Astrocyte (in vitro differentiated cells and primary cell): ENCODE measurements around the gene CACNA1D. TPM values are rescaled to one million over a fixed set of nuclear protein-coding genes. Genes with fewer than 3 reads are reported as not detected.

Experiments used
- DNase-seq: peaks from one replicate; pipeline ENCODE4 v3.0.0-alpha.2; 2010; ENCODE audit warnings: low read depth
- FAIRE-seq: peaks from 2 replicates; lab custom pipeline; 2011; peaks lifted over from hg19 to GRCh38; lab: Jason Lieb, UNC
- H2AFZ ChIP-seq: 2 replicates; pipeline ENCODE4 v1.6.0; 2012; ENCODE audit warnings: low read depth, low read length, inconsistent platforms
- H3K27ac ChIP-seq: 2 replicates; pipeline ENCODE4 v1.5.1; 2011; ENCODE audit warnings: low read depth, low read length, inconsistent platforms
- H3K27me3 ChIP-seq: 2 replicates; pipeline ENCODE4 v1.6.0; 2011; ENCODE audit warnings: low read length, inconsistent platforms; ENCODE audit not compliant: insufficient read depth
- H3K36me3 ChIP-seq: 2 replicates; pipeline ENCODE4 v1.5.1; 2011; ENCODE audit warnings: low read length, inconsistent platforms; ENCODE audit not compliant: insufficient read depth
- H3K4me1 ChIP-seq: 2 replicates; pipeline ENCODE4 v1.5.1; 2011; ENCODE audit warnings: low read length, inconsistent platforms; ENCODE audit not compliant: insufficient read depth
- H3K4me2 ChIP-seq: 2 replicates; pipeline ENCODE4 v1.6.0; 2012; ENCODE audit warnings: low read length, inconsistent platforms
- H3K4me3 ChIP-seq: 2 replicates; pipeline ENCODE4 v1.5.1; 2011; ENCODE audit warnings: low read depth, mild to moderate bottlenecking, low read length, inconsistent platforms; ENCODE audit not compliant: insufficient read depth
- H3K79me2 ChIP-seq: 2 replicates; pipeline ENCODE4 v1.6.0; 2012; ENCODE audit warnings: mild to moderate bottlenecking, low read length, inconsistent platforms; ENCODE audit not compliant: insufficient read depth
- H3K9ac ChIP-seq: 2 replicates; pipeline ENCODE4 v1.6.0; 2012; ENCODE audit warnings: mild to moderate bottlenecking, low read length, inconsistent platforms
- H3K9me3 ChIP-seq: 2 replicates; pipeline ENCODE4 v1.5.1; 2012; ENCODE audit warnings: low read depth, mild to moderate bottlenecking, low read length, inconsistent platforms; ENCODE audit not compliant: insufficient read depth
- H4K20me1 ChIP-seq: 2 replicates; pipeline ENCODE4 v1.6.0; 2012; ENCODE audit warnings: low read length, inconsistent platforms; ENCODE audit not compliant: insufficient read depth
- H3K27ac Mint-ChIP-seq: one replicate; pipeline ENCODE4 v1.8.0; 2021; ENCODE audit warnings: mild to moderate bottlenecking, mixed read lengths; ENCODE audit not compliant: unreplicated experiment
- H3K27me3 Mint-ChIP-seq: one replicate; pipeline ENCODE4 v1.8.0; 2021; ENCODE audit warnings: low read depth, mixed read lengths; ENCODE audit not compliant: unreplicated experiment
- H3K36me3 Mint-ChIP-seq: one replicate; pipeline ENCODE4 v1.8.0; 2021; ENCODE audit warnings: low read depth, mixed read lengths; ENCODE audit not compliant: unreplicated experiment
- H3K4me1 Mint-ChIP-seq: one replicate; pipeline ENCODE4 v1.8.0; 2021; ENCODE audit warnings: low read depth, mixed read lengths; ENCODE audit not compliant: unreplicated experiment
- H3K4me3 Mint-ChIP-seq: one replicate; pipeline ENCODE4 v1.8.0; 2021; ENCODE audit warnings: mild to moderate bottlenecking, moderate library complexity, mixed read lengths; ENCODE audit not compliant: unreplicated experiment
- H3K9me3 Mint-ChIP-seq: one replicate; pipeline ENCODE4 v1.8.0; 2021; ENCODE audit warnings: mild to moderate bottlenecking, mixed read lengths; ENCODE audit not compliant: unreplicated experiment
- EZH2 ChIP-seq: IDR thresholded peaks from 2 replicates; pipeline ENCODE4 v1.6.1; 2012; ENCODE audit warnings: mild to moderate bottlenecking, low read length, inconsistent platforms; ENCODE audit not compliant: insufficient read depth
- total RNA-seq: library from RNA; stranded (reverse); gene quantifications from 2 replicates; pipeline ENCODE4 v1.2.1, GENCODE V29; 2021
- TF ChIP-seq, protein P1 (sequence below): IDR thresholded peaks from 2 replicates; pipeline ENCODE4 v1.5.1; 2011; ENCODE audit warnings: low read depth, mild to moderate bottlenecking, inconsistent platforms, low read length, moderate library complexity; ENCODE audit not compliant: insufficient read depth

CACNA1D gene
- total RNA-seq, 1 donor from 2014 or later, result 0.41 TPM

DNA sequence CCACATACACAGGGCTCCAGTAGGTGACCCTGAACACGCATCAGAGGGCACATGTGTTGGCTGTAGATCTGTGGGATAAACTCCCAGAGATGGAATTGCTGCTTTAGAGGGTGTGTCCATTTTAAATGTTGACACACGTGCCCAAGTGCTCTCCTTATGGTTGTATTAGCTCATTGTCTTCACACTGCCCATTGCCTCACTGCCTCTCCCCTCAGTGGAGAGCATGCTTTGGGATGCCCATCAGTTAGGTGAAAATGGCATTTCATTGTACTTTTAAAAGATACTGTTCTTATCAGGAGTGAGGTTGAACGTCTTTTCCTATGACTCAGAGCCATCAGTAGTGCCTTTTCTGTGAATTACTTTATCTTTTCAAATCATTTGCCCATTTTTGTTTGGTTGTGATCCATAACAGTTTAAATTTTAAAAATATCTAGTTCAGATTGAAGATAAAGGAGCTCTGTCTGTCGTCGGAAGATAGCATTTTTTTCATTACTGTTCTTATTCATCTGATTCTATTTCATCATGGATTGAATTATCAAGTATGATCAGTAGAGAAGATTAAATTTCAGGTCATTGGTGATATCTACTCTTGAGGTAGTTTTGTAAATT lies 231.1 kb downstream of the CACNA1D start:
- H3K9ac ChIP-seq, result no peak overlapping the region
- H2AFZ ChIP-seq, result no peak overlapping the region
- peaks cover 10% of the 10 kb centered on the region for H3K4me1 Mint-ChIP-seq
- DNase-seq (no peak), FAIRE-seq (no peak)
- H3K4me3 Mint-ChIP-seq, result no peak overlapping the region
- no peaks in the 10 kb centered on the region for H3K36me3 ChIP-seq
- no peak overlapping the region for H3K27ac ChIP-seq
- H3K4me1 ChIP-seq, result peaks cover 9% of the 10 kb centered on the region
- no peaks in the 10 kb centered on the region for H3K79me2 ChIP-seq
- no peak for TF ChIP-seq EZH2
- TF ChIP-seq, protein P1, sequence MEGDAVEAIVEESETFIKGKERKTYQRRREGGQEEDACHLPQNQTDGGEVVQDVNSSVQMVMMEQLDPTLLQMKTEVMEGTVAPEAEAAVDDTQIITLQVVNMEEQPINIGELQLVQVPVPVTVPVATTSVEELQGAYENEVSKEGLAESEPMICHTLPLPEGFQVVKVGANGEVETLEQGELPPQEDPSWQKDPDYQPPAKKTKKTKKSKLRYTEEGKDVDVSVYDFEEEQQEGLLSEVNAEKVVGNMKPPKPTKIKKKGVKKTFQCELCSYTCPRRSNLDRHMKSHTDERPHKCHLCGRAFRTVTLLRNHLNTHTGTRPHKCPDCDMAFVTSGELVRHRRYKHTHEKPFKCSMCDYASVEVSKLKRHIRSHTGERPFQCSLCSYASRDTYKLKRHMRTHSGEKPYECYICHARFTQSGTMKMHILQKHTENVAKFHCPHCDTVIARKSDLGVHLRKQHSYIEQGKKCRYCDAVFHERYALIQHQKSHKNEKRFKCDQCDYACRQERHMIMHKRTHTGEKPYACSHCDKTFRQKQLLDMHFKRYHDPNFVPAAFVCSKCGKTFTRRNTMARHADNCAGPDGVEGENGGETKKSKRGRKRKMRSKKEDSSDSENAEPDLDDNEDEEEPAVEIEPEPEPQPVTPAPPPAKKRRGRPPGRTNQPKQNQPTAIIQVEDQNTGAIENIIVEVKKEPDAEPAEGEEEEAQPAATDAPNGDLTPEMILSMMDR, result no peak
- no peaks in the 10 kb centered on the region for H3K36me3 Mint-ChIP-seq
- peaks cover 8% of the 10 kb centered on the region for H3K27me3 Mint-ChIP-seq
- no peak overlapping the region for H3K27ac Mint-ChIP-seq
- H4K20me1 ChIP-seq, result no peaks in the 10 kb centered on the region
- no peaks in the 10 kb centered on the region for H3K27me3 ChIP-seq
- no peaks in the 10 kb centered on the region for H3K9me3 ChIP-seq
- no peak overlapping the region for H3K4me2 ChIP-seq
- H3K9me3 Mint-ChIP-seq, result no peaks in the 10 kb centered on the region
- no peak overlapping the region for H3K4me3 ChIP-seq

DNA sequence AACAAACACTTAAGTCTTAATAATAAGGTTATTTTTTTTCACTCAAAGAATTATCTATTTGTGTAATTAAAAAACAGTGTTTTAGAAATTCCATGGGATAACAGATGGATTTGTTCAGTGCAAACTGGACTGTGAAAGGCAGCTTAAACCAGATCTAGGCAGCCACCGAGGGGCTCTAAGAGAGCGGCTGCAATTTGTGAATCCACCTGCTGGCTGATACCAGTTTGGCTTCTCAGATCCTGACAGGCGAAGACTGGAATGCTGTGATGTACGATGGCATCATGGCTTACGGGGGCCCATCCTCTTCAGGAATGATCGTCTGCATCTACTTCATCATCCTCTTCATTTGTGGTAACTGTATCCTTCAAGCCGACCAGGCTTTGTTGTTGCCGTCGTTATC lies 232.2 kb downstream of the CACNA1D start:
- no peaks in the 10 kb centered on the region for H3K9me3 ChIP-seq
- Mint-ChIP-seq H3K27ac (no peak overlapping the region), H3K9me3 (no peaks in the 10 kb centered on the region), H3K4me1 (peaks cover 4% of the 10 kb centered on the region), H3K27me3 (peaks cover 10% of the 10 kb centered on the region), H3K36me3 (no peaks in the 10 kb centered on the region), H3K4me3 (no peak overlapping the region)
- peaks cover under 1% of the 10 kb centered on the region for H3K4me1 ChIP-seq
- DNase-seq (no peak), FAIRE-seq (no peak)
- no peak overlapping the region for H2AFZ ChIP-seq
- no peak overlapping the region for H3K4me2 ChIP-seq
- H3K9ac ChIP-seq, result no peak overlapping the region
- no peaks in the 10 kb centered on the region for H4K20me1 ChIP-seq
- no peak overlapping the region for H3K4me3 ChIP-seq
- no peaks in the 10 kb centered on the region for H3K27me3 ChIP-seq
- no peak overlapping the region for H3K27ac ChIP-seq
- no peaks in the 10 kb centered on the region for H3K36me3 ChIP-seq
- no peaks in the 10 kb centered on the region for H3K79me2 ChIP-seq
- TF ChIP-seq, protein P1, result no peak
- no peak for TF ChIP-seq EZH2

DNA sequence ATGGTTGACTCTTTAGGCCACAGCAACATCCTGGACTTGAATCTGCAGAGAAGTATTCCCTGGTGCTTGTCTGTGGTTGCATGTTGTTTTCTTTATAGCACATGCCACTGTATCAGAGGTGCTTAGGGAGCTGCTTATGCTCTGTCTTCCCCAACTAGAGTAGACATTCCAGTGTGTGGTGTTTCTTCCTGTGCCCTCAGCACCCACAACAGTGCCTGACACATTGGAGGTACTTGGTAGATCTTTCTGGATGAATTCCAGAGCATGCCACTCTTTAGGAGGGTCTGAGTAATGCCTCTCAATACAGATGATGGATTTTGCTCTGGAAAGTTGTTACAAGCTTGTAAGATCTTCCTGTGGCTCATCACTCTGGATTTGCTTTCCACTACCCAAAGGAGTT lies 234.2 kb downstream of the CACNA1D start:
- TF ChIP-seq, protein P1, result no peak
- TF ChIP-seq EZH2, result no peak
- no peak overlapping the region for H3K27ac ChIP-seq
- no peaks in the 10 kb centered on the region for H4K20me1 ChIP-seq
- H3K27ac Mint-ChIP-seq, result no peak overlapping the region
- peaks cover 23% of the 10 kb centered on the region for H3K27me3 Mint-ChIP-seq
- H3K27me3 ChIP-seq, result no peaks in the 10 kb centered on the region
- DNase-seq (no peak), FAIRE-seq (no peak)
- H3K9me3 ChIP-seq, result no peaks in the 10 kb centered on the region
- peaks cover 4% of the 10 kb centered on the region for H3K4me1 Mint-ChIP-seq
- no peak overlapping the region for H3K4me2 ChIP-seq
- H3K4me1 ChIP-seq, result no peaks in the 10 kb centered on the region
- H2AFZ ChIP-seq, result no peak overlapping the region
- no peaks in the 10 kb centered on the region for H3K79me2 ChIP-seq
- H3K4me3 ChIP-seq, result no peak overlapping the region
- H3K9ac ChIP-seq, result no peak overlapping the region
- no peak overlapping the region for H3K4me3 Mint-ChIP-seq
- H3K36me3 Mint-ChIP-seq, result no peaks in the 10 kb centered on the region
- no peaks in the 10 kb centered on the region for H3K36me3 ChIP-seq
- no peaks in the 10 kb centered on the region for H3K9me3 Mint-ChIP-seq
